DOHH2 (cell line): ENCODE results near the gene FXYD7.

Source experiments
- EZH2phosphoT487 ChIP-seq: fragments of 200-600 bp; sonication (generic); IDR thresholded peaks from 2 replicates; pipeline ENCODE4 v1.6.1; 2017; ENCODE audit warnings: borderline replicate concordance, mild to moderate bottlenecking, antibody characterized with exemption, low read length, moderate library complexity, mixed read lengths
- TF ChIP-seq, protein P1 (sequence below): fragments of 200-600 bp; sonication (generic); IDR thresholded peaks from one replicate; pipeline ENCODE4 v1.5.1; 2014; ENCODE audit warnings: antibody characterized with exemption, mild to moderate bottlenecking, low read depth, low read length; ENCODE audit not compliant: poor library complexity, severe bottlenecking

DNA sequence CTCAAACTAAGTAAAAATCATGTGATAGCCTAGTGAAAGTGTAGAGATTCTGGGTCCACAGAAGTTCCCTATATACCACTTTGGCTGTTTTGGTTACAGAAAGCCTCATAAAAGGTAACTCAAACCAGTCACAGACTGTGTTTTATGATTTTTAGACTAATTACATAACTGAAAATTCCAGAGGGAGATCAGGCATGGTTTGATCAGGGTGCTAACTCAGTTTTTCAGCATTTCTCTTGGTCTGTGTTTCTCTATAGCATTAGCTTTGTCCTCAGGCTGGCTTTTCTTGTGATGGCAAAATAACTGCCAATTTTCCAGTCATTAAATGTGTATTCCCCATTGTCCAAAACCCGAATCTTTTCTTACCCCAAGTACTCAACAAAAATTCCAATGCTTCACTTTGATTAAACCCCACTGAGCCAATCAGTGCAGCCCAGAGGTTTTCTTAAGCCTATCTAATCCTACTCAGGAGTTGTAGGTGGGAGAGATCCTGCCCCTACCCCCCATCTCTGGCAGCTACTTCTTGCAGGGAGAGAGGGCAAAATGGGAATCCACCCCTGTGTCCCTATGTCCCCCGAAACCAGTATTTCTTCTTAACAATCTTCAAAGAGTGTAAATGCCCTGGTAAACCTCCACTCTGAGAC, 36.0 kb upstream of the FXYD7 start:
- TF ChIP-seq, protein P1, sequence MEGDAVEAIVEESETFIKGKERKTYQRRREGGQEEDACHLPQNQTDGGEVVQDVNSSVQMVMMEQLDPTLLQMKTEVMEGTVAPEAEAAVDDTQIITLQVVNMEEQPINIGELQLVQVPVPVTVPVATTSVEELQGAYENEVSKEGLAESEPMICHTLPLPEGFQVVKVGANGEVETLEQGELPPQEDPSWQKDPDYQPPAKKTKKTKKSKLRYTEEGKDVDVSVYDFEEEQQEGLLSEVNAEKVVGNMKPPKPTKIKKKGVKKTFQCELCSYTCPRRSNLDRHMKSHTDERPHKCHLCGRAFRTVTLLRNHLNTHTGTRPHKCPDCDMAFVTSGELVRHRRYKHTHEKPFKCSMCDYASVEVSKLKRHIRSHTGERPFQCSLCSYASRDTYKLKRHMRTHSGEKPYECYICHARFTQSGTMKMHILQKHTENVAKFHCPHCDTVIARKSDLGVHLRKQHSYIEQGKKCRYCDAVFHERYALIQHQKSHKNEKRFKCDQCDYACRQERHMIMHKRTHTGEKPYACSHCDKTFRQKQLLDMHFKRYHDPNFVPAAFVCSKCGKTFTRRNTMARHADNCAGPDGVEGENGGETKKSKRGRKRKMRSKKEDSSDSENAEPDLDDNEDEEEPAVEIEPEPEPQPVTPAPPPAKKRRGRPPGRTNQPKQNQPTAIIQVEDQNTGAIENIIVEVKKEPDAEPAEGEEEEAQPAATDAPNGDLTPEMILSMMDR, result no peak
- no peak for TF ChIP-seq EZH2phosphoT487
